ENCODE results near the gene HDDC2.

GRCh38 chr6:125312950-125313349 is 11.2 kb upstream of the HDDC2 start:
- TF ChIP-seq CTCF (IDR thresholded peaks at IDR 0.05; ENCODE audit: low read length) = no peak
- no peak for TF ChIP-seq EZH2phosphoT487 (IDR thresholded peaks at IDR 0.05; ENCODE audit: low read length)
- no peak for TF ChIP-seq EZH2 (optimal IDR thresholded peaks at IDR 0.05; ENCODE audit: low read depth, low read length)
